ENCODE data around the gene ATP9B.

Gene ATP9B, protein sequence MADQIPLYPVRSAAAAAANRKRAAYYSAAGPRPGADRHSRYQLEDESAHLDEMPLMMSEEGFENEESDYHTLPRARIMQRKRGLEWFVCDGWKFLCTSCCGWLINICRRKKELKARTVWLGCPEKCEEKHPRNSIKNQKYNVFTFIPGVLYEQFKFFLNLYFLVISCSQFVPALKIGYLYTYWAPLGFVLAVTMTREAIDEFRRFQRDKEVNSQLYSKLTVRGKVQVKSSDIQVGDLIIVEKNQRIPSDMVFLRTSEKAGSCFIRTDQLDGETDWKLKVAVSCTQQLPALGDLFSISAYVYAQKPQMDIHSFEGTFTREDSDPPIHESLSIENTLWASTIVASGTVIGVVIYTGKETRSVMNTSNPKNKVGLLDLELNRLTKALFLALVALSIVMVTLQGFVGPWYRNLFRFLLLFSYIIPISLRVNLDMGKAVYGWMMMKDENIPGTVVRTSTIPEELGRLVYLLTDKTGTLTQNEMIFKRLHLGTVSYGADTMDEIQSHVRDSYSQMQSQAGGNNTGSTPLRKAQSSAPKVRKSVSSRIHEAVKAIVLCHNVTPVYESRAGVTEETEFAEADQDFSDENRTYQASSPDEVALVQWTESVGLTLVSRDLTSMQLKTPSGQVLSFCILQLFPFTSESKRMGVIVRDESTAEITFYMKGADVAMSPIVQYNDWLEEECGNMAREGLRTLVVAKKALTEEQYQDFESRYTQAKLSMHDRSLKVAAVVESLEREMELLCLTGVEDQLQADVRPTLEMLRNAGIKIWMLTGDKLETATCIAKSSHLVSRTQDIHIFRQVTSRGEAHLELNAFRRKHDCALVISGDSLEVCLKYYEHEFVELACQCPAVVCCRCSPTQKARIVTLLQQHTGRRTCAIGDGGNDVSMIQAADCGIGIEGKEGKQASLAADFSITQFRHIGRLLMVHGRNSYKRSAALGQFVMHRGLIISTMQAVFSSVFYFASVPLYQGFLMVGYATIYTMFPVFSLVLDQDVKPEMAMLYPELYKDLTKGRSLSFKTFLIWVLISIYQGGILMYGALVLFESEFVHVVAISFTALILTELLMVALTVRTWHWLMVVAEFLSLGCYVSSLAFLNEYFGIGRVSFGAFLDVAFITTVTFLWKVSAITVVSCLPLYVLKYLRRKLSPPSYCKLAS

DNA sequence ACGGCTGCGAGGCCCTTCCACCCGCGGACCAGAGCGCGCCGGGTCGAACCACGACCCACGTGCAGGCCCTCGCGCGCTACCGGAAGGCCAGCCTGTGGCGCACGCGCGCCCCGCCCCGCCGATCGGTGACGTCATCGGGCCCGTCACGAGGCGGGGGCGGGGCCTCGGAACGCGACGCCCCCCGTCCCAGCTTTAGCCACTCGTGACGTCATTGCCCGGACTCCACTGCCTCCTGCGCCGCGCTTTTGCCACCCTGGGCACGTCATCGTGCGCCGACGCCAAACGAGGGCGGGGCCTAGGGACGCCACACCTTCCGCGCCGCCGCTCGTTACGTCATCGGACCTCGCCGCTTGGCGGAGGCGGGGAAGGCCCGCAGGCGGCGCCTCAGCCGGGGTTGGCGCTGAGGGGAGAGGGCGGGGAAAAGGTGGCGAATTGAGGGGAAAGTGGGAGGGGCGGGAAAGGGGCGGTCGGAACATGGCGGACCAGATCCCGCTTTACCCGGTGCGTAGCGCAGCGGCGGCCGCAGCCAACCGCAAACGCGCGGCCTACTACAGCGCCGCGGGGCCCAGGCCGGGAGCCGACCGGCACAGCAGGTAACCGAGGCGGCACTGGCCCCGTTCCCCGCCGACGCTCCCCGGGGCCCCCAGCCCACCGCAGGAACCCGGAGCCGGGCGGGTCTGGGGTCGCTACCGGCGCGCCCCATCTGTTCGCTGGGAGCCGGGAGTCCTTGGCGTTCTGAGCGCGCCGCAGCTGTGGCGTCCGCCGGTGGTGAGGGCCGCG, at the start of gene ATP9B:
Gene ATP9B (plus strand): TSS at position 458 of the 780 bp plus-strand sequence. CDS start 17 bp downstream, at position 475.
- peak; percentile 99 to 100 for DNase-seq

GRCh38 chr18:79019881-79020280, 49.3 kb upstream of the ATP9B start:
- no peak for DNase-seq

- no peak for DNase-seq
Measured at GRCh38 chr18:79022603-79023002, 46.6 kb upstream of the ATP9B start.

- DNase-seq = no peak
Measured at GRCh38 chr18:79026491-79026890, 42.7 kb upstream of the ATP9B start.

- DNase-seq = no peak
Measured at GRCh38 chr18:79030680-79031079, 38.5 kb upstream of the ATP9B start.

DNA sequence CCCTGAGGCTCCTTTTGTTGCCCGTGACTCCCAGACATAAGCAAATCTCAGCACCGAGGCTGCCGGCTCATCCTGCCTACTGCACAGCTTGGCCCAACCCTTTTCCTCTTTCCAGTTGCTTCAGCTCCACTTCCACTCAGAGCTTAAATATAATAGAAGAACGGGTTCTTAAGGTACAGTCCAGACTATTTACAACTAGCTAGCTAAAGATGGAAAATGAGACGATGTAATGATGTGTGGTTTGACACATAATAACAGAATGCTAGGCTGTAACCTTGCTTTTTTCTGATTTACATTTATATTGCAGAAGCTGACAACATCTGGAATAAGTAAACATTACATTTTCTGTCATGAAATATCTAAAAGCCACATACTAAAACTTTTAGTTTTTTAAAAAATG, 26.9 kb upstream of the ATP9B start:
- no peak for DNase-seq

GRCh38 chr18:79043288-79043687, 25.9 kb upstream of the ATP9B start:
- DNase-seq = no peak

GRCh38 chr18:79046522-79046921, 22.7 kb upstream of the ATP9B start:
- DNase-seq = no peak

GRCh38 chr18:79047556-79048244, 21.5 kb upstream of the ATP9B start:
- DNase-seq = no peak

DNA sequence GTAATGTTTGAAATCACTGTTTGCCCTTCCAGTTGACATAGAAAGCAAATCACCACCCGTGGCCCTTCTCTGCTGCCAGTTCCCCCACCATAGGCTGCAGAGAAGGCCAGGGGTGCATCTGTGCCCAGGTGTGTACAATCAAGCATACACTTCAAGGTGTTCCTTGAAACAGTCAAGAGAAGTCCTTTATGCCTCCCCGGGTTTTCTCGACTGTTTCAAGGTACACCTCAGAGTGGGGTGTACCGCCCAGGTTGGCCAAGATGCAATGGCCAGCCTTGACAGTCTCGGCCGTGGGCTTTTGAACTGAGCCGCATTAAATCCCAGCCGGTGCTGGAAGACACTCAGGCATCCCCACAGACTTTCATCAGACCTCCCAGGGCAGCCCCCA, 21.0 kb upstream of the ATP9B start:
- DNase-seq = no peak

GRCh38 chr18:79049506-79049905, 19.7 kb upstream of the ATP9B start:
- DNase-seq = no peak

DNA sequence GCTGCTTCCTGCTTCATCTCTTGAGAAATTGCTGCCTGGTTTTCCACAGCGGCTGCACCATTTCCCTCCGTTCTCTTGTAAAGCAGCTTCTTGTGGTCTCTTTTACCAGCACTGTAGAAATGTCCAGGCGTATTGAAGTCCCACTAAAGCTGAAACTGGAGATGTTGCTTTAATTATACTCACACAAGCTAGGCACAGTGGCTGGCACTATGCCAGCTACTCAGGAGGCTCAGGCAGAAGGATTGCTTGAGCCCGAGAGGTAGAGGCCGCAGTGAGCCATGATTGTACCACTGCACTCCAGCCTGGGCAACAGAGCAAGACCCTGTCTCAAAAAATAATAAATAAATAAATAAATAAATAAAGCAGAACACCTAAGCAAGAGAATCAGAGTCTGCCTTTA, 19.2 kb upstream of the ATP9B start:
- DNase-seq = no peak

GRCh38 chr18:79056827-79057367, 12.3 kb upstream of the ATP9B start:
- no peak for DNase-seq

DNA sequence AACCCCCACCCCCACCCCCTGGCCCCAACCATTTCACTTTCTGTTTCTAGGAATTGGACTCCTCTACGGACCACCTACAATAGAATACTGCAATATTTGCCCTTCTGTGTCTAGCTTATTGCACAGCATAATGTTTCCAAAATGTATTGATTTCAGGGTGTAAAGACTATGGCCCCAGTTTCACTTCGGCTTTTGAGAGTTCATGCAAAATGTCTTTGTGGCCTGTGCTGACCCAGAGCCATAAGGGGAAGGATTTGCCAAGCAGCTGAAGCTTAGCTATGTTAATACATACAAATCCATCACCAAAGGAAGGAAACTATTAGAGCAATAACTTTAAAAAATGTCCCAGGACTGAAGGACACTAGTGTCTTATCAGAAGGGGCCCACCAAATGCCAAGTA, 11.2 kb upstream of the ATP9B start:
- DNase-seq = no peak

GRCh38 chr18:79062806-79063205, 6.4 kb upstream of the ATP9B start:
- DNase-seq = no peak

DNA sequence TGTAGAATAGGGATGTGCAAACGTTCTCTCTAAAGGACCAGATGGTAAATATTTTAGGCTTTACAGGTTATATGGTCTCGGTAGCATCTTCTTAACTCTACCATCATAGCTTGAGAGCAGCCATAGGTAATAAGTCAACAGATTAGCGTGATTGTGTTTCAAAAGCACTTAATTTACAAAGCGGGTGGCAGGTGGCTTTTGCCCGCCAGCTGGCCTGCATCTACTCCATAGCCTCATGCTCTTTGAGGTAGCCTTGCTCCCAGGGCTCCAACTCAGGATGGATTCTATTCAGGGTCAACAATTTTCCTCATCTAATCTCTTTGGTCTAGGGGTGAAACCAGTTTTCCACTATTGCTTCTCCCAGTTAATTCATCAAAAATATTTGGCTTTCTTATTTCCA, 5.0 kb upstream of the ATP9B start:
- DNase-seq = no peak

GRCh38 chr18:79065802-79066201, 3.4 kb upstream of the ATP9B start:
- DNase-seq = no peak

- no peak for DNase-seq
Measured at GRCh38 chr18:79067611-79068010, 1.6 kb upstream of the ATP9B start.

DNA sequence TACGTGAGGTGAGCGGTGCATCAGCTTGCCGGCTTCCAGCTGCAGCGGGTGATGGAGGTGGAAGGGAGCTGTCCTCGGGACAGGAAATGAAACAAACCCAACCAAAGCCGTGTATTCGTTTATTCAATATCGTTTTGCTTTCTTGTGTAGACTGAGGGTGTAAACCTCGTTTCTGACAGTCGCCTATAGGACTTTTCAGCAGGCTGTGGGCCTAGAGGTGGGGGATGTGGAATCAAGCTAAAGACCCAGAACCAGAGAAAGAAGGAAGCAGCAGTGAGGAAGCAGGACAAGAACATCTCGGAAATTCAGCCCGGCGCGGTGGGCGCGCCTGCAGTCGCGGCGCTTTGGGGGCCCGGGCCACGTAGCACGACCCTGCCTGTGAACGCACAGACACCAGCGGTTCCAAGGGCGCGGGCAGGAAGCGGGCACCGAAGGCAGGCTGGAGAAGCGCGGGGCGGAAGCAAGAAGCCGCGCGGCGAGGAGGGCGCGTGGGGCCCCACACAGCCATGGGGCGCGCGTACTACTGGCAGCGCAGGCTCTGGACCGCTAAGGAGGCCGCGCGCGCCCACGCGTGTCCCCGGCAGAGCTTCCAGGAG, 755 bp upstream of the ATP9B start:
- no peak for DNase-seq

GRCh38 chr18:79069717-79070151, 540 bp downstream of the ATP9B start:
- no peak for DNase-seq

DNA sequence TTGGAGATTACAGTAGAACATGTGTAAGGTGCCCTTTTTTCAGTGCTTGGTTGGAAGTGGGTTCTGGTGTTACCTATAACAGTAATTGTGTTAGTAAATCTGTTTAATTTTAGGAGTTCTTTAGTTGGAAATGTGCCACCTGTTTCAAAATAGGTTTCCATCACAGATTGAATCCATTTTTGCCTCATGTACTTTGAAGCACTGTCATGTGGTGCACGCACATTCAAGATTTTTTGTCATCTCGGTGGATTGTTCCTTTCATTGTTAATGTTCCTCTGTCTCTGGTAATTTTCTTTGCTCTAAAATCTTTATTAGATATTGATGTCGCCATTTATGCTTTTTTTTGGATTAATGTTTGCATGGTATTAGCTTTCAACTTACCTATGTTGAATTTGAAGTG, 1.3 kb downstream of the ATP9B start:
- DNase-seq = no peak
